K562 (cell line): ENCODE results near the gene IL1RL2. TPM values are rescaled to one million over a fixed set of nuclear protein-coding genes. Genes with fewer than 3 reads are reported as not detected.
A peak's percentile ranks its signal among the peaks of the same experiment; 100 is the strongest.

ENCODE experiments used
- CEBPB ChIP-seq: fragments of 450-650 bp; IDR thresholded peaks from 2 replicates; pipeline ENCODE4 v1.6.1; 2016; ENCODE audit warnings: missing genetic modification characterization, missing compliant biosample characterization
- CHD4 ChIP-seq: fragments of 200-600 bp; sonication (generic); IDR thresholded peaks from 3 replicates; pipeline ENCODE4 v1.6.1; 2012; ENCODE audit warnings: low read depth, mild to moderate bottlenecking, mixed read lengths, low read length, inconsistent platforms; ENCODE audit not compliant: insufficient read depth, insufficient replicate concordance, poor library complexity, severe bottlenecking
- CXXC5 ChIP-seq: fragments of 250-450 bp; sonication (Bioruptor Pico); IDR thresholded peaks from 2 replicates; pipeline ENCODE4 v1.8.0; 2022; ENCODE audit warnings: inconsistent platforms, mild to moderate bottlenecking, moderate library complexity
- EP300 ChIP-seq: IDR thresholded peaks from 2 replicates; pipeline ENCODE4 v1.6.1; 2012; ENCODE audit warnings: low read length, improper control_type of control experiment
- L3MBTL2 ChIP-seq: fragments of 450-650 bp; IDR thresholded peaks from 2 replicates; pipeline ENCODE4 v1.6.1; 2016; ENCODE audit warnings: mild to moderate bottlenecking, moderate library complexity
- MAZ ChIP-seq, 2 experiments: fragments of 450-650 bp in 1 of 2; sonication (generic) in 1 of 2; formaldehyde crosslinking; IDR thresholded peaks in 1 of 2; conservative IDR thresholded peaks in 1 of 2; 2 replicates each; pipeline versions ENCODE4 v1.4.0 to v1.5.0; 2020; ENCODE audit warnings: mild to moderate bottlenecking in 1 of 2, missing genetic modification reagents in 1 of 2
- NFIC ChIP-seq: fragments of 450-650 bp; IDR thresholded peaks from 2 replicates; pipeline ENCODE4 v1.6.1; 2017; ENCODE audit warnings: mild to moderate bottlenecking, inconsistent platforms
- PHTF2 ChIP-seq: fragments of 250-450 bp; sonication (Bioruptor Pico); IDR thresholded peaks from 2 replicates; pipeline ENCODE4 v1.5.0; 2021; ENCODE audit warnings: mild to moderate bottlenecking
- PML ChIP-seq: IDR thresholded peaks from 2 replicates; pipeline ENCODE4 v1.6.1; 2012; ENCODE audit warnings: low read length, inconsistent platforms
- RBM15 ChIP-seq: fragments of 200-400 bp; formaldehyde crosslinking; IDR thresholded peaks from 2 replicates; pipeline ENCODE4 v1.6.1; 2018; ENCODE audit warnings: mild to moderate bottlenecking, low read length, moderate library complexity; ENCODE audit not compliant: insufficient read depth
- TCF7L2 ChIP-seq: fragments of 150-350 bp; IDR thresholded peaks from 2 replicates; pipeline ENCODE4 v1.6.1; 2016; ENCODE audit warnings: low read depth, mild to moderate bottlenecking, low read length, moderate library complexity
- ZNF175 ChIP-seq: fragments of 200-800 bp; sonication (Bioruptor generic); IDR thresholded peaks from 2 replicates; pipeline ENCODE4 v1.6.1; 2016; ENCODE audit warnings: low read depth, mild to moderate bottlenecking, missing genetic modification characterization, missing compliant biosample characterization
- ZNF224 ChIP-seq: sonication (generic); formaldehyde crosslinking; IDR thresholded peaks from 2 replicates; pipeline ENCODE4 v1.8.0; 2022; ENCODE audit warnings: mild to moderate bottlenecking, missing genetic modification reagents
- ZNF316 ChIP-seq: fragments of 450-650 bp; IDR thresholded peaks from 2 replicates; pipeline ENCODE4 v1.6.1; 2016
- ZNF57 ChIP-seq: fragments of 450-650 bp; formaldehyde crosslinking; IDR thresholded peaks from 2 replicates; pipeline ENCODE4 v1.4.0; 2020; ENCODE audit warnings: mild to moderate bottlenecking, moderate library complexity
- ZNF717 ChIP-seq: fragments of 250-450 bp; sonication (Bioruptor Pico); IDR thresholded peaks from 2 replicates; pipeline ENCODE4 v1.5.0; 2021
- polyA plus RNA-seq, 8 experiments: library from polyadenylated mRNA; depleted of rRNA in 4 of 8; stranded (reverse) in 5 of 8; unstranded in 3 of 8; fragments of >200 nt; fragmentation: Nextera tagmentation in 2 of 8; fragmentation: Illumina TruSeq in 1 of 8; extraction: Ambion mirVana in 2 of 8; extraction: Trizol in 1 of 8; gene quantifications; 2 replicates each; pipeline versions ENCODE4 v1.2.1 to v1.2.3, GENCODE V29; 2011 to 2014; ENCODE audit warnings: inconsistent platforms in 1 of 8, missing spikeins in 1 of 8
- total RNA-seq, 7 experiments: library from RNA; depleted of rRNA in 6 of 7; stranded (reverse); fragments of >200 nt in 6 of 7; fragmentation: Illumina TruSeq in 2 of 7; extraction: Trizol in 2 of 7; gene quantifications; 2 replicates each; pipeline versions ENCODE4 v1.2.1 to v1.2.3, GENCODE V29; 2011 to 2021; ENCODE audit warnings: low replicate concordance in 1 of 7
- TF ChIP-seq, protein P1 (sequence below): sonication (generic); formaldehyde crosslinking; IDR thresholded peaks from 2 replicates; pipeline ENCODE4 v1.8.0; 2023; ENCODE audit warnings: mild to moderate bottlenecking, missing genetic modification reagents
- TF ChIP-seq, protein P2 (sequence below): fragments of 250-450 bp; sonication (Bioruptor Pico); IDR thresholded peaks from 2 replicates; pipeline ENCODE4 v1.5.0; 2021
- TF ChIP-seq, protein P3 (sequence below): fragments of 450-650 bp; IDR thresholded peaks from 2 replicates; pipeline ENCODE4 v1.6.1; 2014; ENCODE audit warnings: low read depth, mild to moderate bottlenecking, moderate library complexity, borderline replicate concordance
- TF ChIP-seq, protein P4 (sequence below): fragments of 250-450 bp; sonication (Bioruptor Pico); IDR thresholded peaks from 2 replicates; pipeline ENCODE4 v1.4.0; 2020; ENCODE audit warnings: borderline replicate concordance

IL1RL2 gene
- total and polyA plus RNA-seq, 9 of the 15 experiments (the other 6 are each of a cell fraction or from before 2014, with no cell fraction given) = not detected

DNA sequence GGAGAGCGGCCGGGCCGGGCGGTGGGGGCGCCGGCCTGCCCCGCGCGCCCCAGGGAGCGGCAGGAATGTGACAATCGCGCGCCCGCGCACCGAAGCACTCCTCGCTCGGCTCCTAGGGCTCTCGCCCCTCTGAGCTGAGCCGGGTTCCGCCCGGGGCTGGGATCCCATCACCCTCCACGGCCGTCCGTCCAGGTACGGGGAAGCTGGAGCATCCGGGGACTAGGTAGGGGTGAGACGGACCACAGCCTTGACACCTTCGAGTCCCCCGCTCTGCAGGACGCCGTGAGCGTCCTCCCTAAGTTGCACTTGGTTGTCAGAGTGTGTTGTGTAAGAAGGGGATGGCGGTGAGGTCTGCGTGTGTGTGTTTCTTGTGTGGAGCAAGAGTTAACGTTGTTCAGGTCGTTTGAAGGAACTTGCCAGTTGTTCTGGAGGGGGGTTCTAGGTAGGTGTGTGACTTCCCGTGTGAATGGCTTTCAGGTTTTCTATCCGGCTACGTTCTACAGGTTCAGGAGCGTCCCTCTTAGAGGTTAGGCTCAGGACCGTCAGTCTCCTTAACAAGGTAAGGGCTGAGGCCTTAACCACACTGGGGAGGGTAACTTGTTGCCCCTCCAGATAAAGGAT, 43.9 kb upstream of the IL1RL2 start (continued):
- TF ChIP-seq NFIC (no peak), CHD4 (no peak), EP300 (no peak), PML (no peak), ZNF57 (CRISPR knock-in tag) (no peak), ZNF316 (no peak), CEBPB (tag) (peak; percentile 61), ZNF717 (CRISPR knock-in tag) (no peak), MAZ (CRISPR knock-in tag; conservative IDR thresholded peaks at IDR 0.05 in 1 of 2, IDR thresholded peaks at IDR 0.05 in 1 of 2) (no peak), ZNF175 (CRISPR knock-in tag) (no peak), TCF7L2 (no peak), PHTF2 (CRISPR knock-in tag) (no peak), L3MBTL2 (peak; percentile 71), RBM15 (no peak), CXXC5 (CRISPR knock-in tag) (peak; percentile 24; the same call in 1 of the 2 replicates), ZNF224 (CRISPR knock-in tag) (no peak)
- TF ChIP-seq, protein P1, sequence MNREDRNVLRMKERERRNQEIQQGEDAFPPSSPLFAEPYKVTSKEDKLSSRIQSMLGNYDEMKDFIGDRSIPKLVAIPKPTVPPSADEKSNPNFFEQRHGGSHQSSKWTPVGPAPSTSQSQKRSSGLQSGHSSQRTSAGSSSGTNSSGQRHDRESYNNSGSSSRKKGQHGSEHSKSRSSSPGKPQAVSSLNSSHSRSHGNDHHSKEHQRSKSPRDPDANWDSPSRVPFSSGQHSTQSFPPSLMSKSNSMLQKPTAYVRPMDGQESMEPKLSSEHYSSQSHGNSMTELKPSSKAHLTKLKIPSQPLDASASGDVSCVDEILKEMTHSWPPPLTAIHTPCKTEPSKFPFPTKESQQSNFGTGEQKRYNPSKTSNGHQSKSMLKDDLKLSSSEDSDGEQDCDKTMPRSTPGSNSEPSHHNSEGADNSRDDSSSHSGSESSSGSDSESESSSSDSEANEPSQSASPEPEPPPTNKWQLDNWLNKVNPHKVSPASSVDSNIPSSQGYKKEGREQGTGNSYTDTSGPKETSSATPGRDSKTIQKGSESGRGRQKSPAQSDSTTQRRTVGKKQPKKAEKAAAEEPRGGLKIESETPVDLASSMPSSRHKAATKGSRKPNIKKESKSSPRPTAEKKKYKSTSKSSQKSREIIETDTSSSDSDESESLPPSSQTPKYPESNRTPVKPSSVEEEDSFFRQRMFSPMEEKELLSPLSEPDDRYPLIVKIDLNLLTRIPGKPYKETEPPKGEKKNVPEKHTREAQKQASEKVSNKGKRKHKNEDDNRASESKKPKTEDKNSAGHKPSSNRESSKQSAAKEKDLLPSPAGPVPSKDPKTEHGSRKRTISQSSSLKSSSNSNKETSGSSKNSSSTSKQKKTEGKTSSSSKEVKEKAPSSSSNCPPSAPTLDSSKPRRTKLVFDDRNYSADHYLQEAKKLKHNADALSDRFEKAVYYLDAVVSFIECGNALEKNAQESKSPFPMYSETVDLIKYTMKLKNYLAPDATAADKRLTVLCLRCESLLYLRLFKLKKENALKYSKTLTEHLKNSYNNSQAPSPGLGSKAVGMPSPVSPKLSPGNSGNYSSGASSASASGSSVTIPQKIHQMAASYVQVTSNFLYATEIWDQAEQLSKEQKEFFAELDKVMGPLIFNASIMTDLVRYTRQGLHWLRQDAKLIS = no peak
- TF ChIP-seq, protein P2, sequence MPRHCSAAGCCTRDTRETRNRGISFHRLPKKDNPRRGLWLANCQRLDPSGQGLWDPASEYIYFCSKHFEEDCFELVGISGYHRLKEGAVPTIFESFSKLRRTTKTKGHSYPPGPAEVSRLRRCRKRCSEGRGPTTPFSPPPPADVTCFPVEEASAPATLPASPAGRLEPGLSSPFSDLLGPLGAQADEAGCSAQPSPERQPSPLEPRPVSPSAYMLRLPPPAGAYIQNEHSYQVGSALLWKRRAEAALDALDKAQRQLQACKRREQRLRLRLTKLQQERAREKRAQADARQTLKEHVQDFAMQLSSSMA (CRISPR knock-in tag) = no peak
- TF ChIP-seq, protein P3, sequence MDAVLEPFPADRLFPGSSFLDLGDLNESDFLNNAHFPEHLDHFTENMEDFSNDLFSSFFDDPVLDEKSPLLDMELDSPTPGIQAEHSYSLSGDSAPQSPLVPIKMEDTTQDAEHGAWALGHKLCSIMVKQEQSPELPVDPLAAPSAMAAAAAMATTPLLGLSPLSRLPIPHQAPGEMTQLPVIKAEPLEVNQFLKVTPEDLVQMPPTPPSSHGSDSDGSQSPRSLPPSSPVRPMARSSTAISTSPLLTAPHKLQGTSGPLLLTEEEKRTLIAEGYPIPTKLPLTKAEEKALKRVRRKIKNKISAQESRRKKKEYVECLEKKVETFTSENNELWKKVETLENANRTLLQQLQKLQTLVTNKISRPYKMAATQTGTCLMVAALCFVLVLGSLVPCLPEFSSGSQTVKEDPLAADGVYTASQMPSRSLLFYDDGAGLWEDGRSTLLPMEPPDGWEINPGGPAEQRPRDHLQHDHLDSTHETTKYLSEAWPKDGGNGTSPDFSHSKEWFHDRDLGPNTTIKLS = peak; percentile 48; the same call in 1 of the 2 replicates
- TF ChIP-seq, protein P4, sequence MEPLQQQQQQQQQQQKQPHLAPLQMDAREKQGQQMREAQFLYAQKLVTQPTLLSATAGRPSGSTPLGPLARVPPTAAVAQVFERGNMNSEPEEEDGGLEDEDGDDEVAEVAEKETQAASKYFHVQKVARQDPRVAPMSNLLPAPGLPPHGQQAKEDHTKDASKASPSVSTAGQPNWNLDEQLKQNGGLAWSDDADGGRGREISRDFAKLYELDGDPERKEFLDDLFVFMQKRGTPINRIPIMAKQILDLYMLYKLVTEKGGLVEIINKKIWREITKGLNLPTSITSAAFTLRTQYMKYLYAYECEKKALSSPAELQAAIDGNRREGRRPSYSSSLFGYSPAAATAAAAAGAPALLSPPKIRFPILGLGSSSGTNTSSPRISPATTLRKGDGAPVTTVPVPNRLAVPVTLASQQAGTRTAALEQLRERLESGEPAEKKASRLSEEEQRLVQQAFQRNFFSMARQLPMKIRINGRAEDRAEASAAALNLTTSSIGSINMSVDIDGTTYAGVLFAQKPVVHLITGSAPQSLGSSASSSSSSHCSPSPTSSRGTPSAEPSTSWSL (CRISPR knock-in tag) = no peak
